Activated CD4-positive, alpha-beta T cell treated with anti-CD3 and anti-CD28 coated beads, Interleukin-2, amount 10 ng/mL, durations not matched to agents 7 days and 5 days (primary cell): ENCODE data around the gene GSE1. TPM values are rescaled to one million over a fixed set of nuclear protein-coding genes. Genes with fewer than 3 reads are reported as not detected.

Experiments
- total RNA-seq, 2 experiments: library from RNA; stranded (reverse); gene quantifications; one replicate each; pipeline ENCODE4 v1.2.3, GENCODE V29; 2021

Gene GSE1
- total RNA-seq, 2 experiments from 2014 or later = 25.7 to 27.3 TPM

Other genes with a start within 250 kb of the GSE1 start
- gene GINS2, start 75.6 kb downstream of the GSE1 start, total RNA-seq = 10 to 100 TPM; 49.3 to 50.0 TPM
- 1 to 10 TPM; 1.6 to 1.7 TPM for gene C16orf74, start 137.8 kb downstream of the GSE1 start, total RNA-seq
- 10 to 100 TPM; 24.0 to 27.6 TPM for gene EMC8, start 186.2 kb downstream of the GSE1 start, total RNA-seq
- 100 to 1,000 TPM; 461 to 486 TPM for gene COX4I1, start 186.4 kb downstream of the GSE1 start, total RNA-seq